ENCODE measurements around the gene UFL1. TPM values are rescaled to one million over a fixed set of nuclear protein-coding genes. Genes with fewer than 3 reads are reported as not detected.

UFL1 gene
- total RNA-seq, 1 donor from 2014 or later = 23.2 TPM

GRCh38 chr6:96582436-96582835 lies 60.8 kb downstream of the UFL1 start:
- H3K4me3 Mint-ChIP-seq (ENCODE audit: unreplicated experiment) = no peak overlapping the region
- H3K36me3 Mint-ChIP-seq (ENCODE audit: unreplicated experiment) = no peaks in the 10 kb centered on the region
- no peak overlapping the region for H3K27ac Mint-ChIP-seq (ENCODE audit: unreplicated experiment)
- no peak for DNase-seq (ENCODE audit: extremely low spot score, unreplicated experiment)
- no peaks in the 10 kb centered on the region for H3K9me3 Mint-ChIP-seq (ENCODE audit: unreplicated experiment)
- no peaks in the 10 kb centered on the region for H3K4me1 Mint-ChIP-seq (ENCODE audit: unreplicated experiment)
- peaks cover 42% of the 10 kb centered on the region for H3K27me3 Mint-ChIP-seq (ENCODE audit: unreplicated experiment)
- no peak for TF ChIP-seq CTCF (IDR thresholded peaks at IDR 0.05)

GRCh38 chr6:96604420-96604819 lies 82.8 kb downstream of the UFL1 start:
- no peak for DNase-seq (ENCODE audit: extremely low spot score, unreplicated experiment)
- peaks cover 4% of the 10 kb centered on the region for H3K27me3 Mint-ChIP-seq (ENCODE audit: unreplicated experiment)
- H3K4me3 Mint-ChIP-seq (ENCODE audit: unreplicated experiment) = no peak overlapping the region
- TF ChIP-seq CTCF (IDR thresholded peaks at IDR 0.05) = no peak
- H3K9me3 Mint-ChIP-seq (ENCODE audit: unreplicated experiment) = no peaks in the 10 kb centered on the region
- H3K36me3 Mint-ChIP-seq (ENCODE audit: unreplicated experiment) = no peaks in the 10 kb centered on the region
- H3K27ac Mint-ChIP-seq (ENCODE audit: unreplicated experiment) = no peak overlapping the region
- no peaks in the 10 kb centered on the region for H3K4me1 Mint-ChIP-seq (ENCODE audit: unreplicated experiment)

Other genes with a start within 250 kb of the UFL1 start
- not detected in 2 replicates for gene FHL5, start 41.3 kb downstream of the UFL1 start, total RNA-seq

All from osteocyte (in vitro differentiated cells).